ENCODE results near the gene WDR81.
"Not testable (repeated sequence)": the region's sequence is repeated elsewhere in the genome, so short reads cannot be mapped to it uniquely, and the experiment has no call there.

DNA sequence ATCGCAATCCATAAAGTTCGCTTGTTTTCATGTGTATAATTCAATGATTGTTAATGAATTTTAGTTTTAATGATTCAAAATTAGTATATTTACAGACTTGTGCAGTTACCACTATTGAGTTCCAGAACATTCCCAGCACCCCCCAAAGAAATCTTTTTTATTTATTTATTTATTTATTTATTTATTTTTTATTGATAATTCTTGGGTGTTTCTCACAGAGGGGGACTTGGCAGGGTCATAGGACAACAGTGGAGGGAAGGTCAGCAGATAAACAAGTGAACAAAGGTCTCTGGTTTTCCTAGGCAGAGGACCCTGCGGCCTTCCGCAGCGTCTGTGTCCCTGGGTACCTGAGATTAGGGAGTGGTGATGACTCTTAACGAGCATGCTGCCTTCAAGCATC is 36.1 kb upstream of the WDR81 start:
- TF ChIP-seq, protein P1, sequence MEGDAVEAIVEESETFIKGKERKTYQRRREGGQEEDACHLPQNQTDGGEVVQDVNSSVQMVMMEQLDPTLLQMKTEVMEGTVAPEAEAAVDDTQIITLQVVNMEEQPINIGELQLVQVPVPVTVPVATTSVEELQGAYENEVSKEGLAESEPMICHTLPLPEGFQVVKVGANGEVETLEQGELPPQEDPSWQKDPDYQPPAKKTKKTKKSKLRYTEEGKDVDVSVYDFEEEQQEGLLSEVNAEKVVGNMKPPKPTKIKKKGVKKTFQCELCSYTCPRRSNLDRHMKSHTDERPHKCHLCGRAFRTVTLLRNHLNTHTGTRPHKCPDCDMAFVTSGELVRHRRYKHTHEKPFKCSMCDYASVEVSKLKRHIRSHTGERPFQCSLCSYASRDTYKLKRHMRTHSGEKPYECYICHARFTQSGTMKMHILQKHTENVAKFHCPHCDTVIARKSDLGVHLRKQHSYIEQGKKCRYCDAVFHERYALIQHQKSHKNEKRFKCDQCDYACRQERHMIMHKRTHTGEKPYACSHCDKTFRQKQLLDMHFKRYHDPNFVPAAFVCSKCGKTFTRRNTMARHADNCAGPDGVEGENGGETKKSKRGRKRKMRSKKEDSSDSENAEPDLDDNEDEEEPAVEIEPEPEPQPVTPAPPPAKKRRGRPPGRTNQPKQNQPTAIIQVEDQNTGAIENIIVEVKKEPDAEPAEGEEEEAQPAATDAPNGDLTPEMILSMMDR (IDR thresholded peaks at IDR 0.05): not testable (repeated sequence)
- TF ChIP-seq POLR2A (IDR thresholded peaks at IDR 0.05; ENCODE audit: low read depth); EP300 (IDR thresholded peaks at IDR 0.05): not testable (repeated sequence)
